GM12878 (cell line): Measurements from ENCODE around the gene WRAP73.

ENCODE experiments used
- KAT2A ChIP-seq: conservative IDR thresholded peaks from 2 replicates; pipeline ENCODE4 v1.6.1; 2011; ENCODE audit warnings: low read depth, low read length; ENCODE audit not compliant: control insufficient read depth
- POLR2A ChIP-seq: IDR thresholded peaks from 2 replicates; pipeline ENCODE4 v1.6.1; 2011; ENCODE audit warnings: low read depth, mild to moderate bottlenecking, low read length
- TF ChIP-seq, protein P1 (sequence below): IDR thresholded peaks from 2 replicates; pipeline ENCODE4 v1.6.1; 2012; ENCODE audit warnings: low read length, inconsistent platforms
- TF ChIP-seq, protein P2 (sequence below): fragments of 450-650 bp; formaldehyde crosslinking; IDR thresholded peaks from 2 replicates; pipeline ENCODE4 v1.5.0; 2022; ENCODE audit warnings: mild to moderate bottlenecking, missing genetic modification characterization

DNA sequence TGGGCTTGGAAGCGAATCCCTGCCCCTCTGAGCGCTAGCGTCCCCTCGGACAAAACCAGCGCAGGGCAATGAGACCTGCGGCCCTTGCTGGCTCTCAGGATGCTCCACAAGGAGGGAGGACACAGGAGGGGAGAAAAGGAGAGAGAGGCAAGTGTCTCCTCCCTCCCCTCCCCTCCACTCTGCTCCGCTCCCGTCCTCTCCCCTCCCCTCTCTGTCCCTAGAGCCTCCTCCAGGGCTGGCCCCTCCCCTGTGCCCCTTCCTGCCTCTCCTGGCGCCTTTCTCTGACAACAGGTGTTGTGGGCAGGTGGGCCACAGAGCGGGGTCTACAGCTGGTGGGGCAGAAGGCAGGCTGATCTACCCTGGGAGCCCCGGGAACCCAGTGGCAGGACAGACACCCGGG, 37.6 kb upstream of the WRAP73 start:
- TF ChIP-seq KAT2A (no peak), POLR2A (no peak)
- TF ChIP-seq, protein P1, sequence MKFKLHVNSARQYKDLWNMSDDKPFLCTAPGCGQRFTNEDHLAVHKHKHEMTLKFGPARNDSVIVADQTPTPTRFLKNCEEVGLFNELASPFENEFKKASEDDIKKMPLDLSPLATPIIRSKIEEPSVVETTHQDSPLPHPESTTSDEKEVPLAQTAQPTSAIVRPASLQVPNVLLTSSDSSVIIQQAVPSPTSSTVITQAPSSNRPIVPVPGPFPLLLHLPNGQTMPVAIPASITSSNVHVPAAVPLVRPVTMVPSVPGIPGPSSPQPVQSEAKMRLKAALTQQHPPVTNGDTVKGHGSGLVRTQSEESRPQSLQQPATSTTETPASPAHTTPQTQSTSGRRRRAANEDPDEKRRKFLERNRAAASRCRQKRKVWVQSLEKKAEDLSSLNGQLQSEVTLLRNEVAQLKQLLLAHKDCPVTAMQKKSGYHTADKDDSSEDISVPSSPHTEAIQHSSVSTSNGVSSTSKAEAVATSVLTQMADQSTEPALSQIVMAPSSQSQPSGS, result no peak
- TF ChIP-seq, protein P2, sequence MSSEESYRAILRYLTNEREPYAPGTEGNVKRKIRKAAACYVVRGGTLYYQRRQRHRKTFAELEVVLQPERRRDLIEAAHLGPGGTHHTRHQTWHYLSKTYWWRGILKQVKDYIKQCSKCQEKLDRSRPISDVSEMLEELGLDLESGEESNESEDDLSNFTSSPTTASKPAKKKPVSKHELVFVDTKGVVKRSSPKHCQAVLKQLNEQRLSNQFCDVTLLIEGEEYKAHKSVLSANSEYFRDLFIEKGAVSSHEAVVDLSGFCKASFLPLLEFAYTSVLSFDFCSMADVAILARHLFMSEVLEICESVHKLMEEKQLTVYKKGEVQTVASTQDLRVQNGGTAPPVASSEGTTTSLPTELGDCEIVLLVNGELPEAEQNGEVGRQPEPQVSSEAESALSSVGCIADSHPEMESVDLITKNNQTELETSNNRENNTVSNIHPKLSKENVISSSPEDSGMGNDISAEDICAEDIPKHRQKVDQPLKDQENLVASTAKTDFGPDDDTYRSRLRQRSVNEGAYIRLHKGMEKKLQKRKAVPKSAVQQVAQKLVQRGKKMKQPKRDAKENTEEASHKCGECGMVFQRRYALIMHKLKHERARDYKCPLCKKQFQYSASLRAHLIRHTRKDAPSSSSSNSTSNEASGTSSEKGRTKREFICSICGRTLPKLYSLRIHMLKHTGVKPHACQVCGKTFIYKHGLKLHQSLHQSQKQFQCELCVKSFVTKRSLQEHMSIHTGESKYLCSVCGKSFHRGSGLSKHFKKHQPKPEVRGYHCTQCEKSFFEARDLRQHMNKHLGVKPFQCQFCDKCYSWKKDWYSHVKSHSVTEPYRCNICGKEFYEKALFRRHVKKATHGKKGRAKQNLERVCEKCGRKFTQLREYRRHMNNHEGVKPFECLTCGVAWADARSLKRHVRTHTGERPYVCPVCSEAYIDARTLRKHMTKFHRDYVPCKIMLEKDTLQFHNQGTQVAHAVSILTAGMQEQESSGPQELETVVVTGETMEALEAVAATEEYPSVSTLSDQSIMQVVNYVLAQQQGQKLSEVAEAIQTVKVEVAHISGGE, result no peak
